ENCODE measurements around the gene TAS2R10. TPM values are rescaled to one million over a fixed set of nuclear protein-coding genes. Genes with fewer than 3 reads are reported as not detected.

TAS2R10 gene
- total RNA-seq, 1 donor from 2014 or later: 0.27 TPM

DNA sequence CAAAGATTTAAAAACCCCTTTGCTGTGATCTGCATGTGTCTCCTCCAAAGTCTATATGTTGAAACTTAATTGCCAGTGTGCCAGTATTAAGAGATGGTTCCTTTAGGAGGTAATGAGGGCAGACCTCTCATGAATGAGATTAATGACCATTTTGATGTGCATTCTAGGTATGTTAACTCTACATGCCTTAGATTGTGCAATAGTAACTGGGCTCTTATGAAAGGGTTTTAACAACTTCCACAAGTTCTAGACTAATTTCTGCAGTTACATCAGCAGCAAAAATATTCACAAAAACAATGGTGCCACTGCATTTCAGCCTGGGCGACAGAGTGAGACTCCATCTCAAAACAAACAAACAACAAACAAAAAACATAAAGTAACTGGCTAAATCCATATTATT is 3.8 kb upstream of the TAS2R10 start:
- Mint-ChIP-seq H3K9me3 (ENCODE audit: unreplicated experiment) (no peaks in the 10 kb centered on the region), H3K4me1 (ENCODE audit: low read depth, unreplicated experiment) (no peaks in the 10 kb centered on the region), H3K27me3 (ENCODE audit: low read depth, unreplicated experiment) (no peaks in the 10 kb centered on the region), H3K4me3 (ENCODE audit: unreplicated experiment) (no peak overlapping the region), H3K27ac (ENCODE audit: unreplicated experiment) (no peak overlapping the region), H3K36me3 (ENCODE audit: low read depth, unreplicated experiment) (no peaks in the 10 kb centered on the region)
- DNase-seq (ENCODE audit: low read depth): peak; percentile 22
- Histone ChIP-seq H2AFZ (ENCODE audit: low read depth, low read length) (no peak overlapping the region), H3K4me1 (ENCODE audit: insufficient read depth, low read length) (no peaks in the 10 kb centered on the region), H3K4me2 (ENCODE audit: low read length) (no peak overlapping the region), H3K9ac (ENCODE audit: low read length) (no peak overlapping the region), H3K79me2 (ENCODE audit: insufficient read depth, low read length) (no peaks in the 10 kb centered on the region), H3K9me3 (ENCODE audit: insufficient read depth, low read depth, low read length) (no peaks in the 10 kb centered on the region), H3K4me3 (ENCODE audit: insufficient read depth, low read depth, low read length) (no peak overlapping the region), H4K20me1 (ENCODE audit: insufficient read depth, low read length) (no peaks in the 10 kb centered on the region), H3K27ac (ENCODE audit: low read depth, low read length) (no peak overlapping the region), H3K36me3 (ENCODE audit: insufficient read depth, low read length) (no peaks in the 10 kb centered on the region), H3K27me3 (ENCODE audit: insufficient read depth, low read length) (no peaks in the 10 kb centered on the region)
- no peak for FAIRE-seq
- TF ChIP-seq CTCF (IDR thresholded peaks at IDR 0.05; ENCODE audit: insufficient read depth, low read depth, low read length): no peak
- TF ChIP-seq EZH2 (IDR thresholded peaks at IDR 0.05; ENCODE audit: insufficient read depth, low read length): no peak

- Mint-ChIP-seq H3K27ac (ENCODE audit: unreplicated experiment) (no peak overlapping the region), H3K27me3 (ENCODE audit: low read depth, unreplicated experiment) (no peaks in the 10 kb centered on the region)
These were observed 1.2 kb downstream of the TAS2R10 start for GRCh38 chr12:10824957-10825356.

More at GRCh38 chr12:10824957-10825356, 1.2 kb downstream of the TAS2R10 start:
- Mint-ChIP-seq H3K9me3 (ENCODE audit: unreplicated experiment) (no peaks in the 10 kb centered on the region), H3K36me3 (ENCODE audit: low read depth, unreplicated experiment) (no peaks in the 10 kb centered on the region), H3K4me3 (ENCODE audit: unreplicated experiment) (no peak overlapping the region), H3K4me1 (ENCODE audit: low read depth, unreplicated experiment) (no peaks in the 10 kb centered on the region)
- no peaks in the 10 kb centered on the region for H3K27me3 ChIP-seq (ENCODE audit: insufficient read depth, low read length)
- no peaks in the 10 kb centered on the region for H4K20me1 ChIP-seq (ENCODE audit: insufficient read depth, low read length)
- H3K4me2 ChIP-seq (ENCODE audit: low read length): no peak overlapping the region
- no peaks in the 10 kb centered on the region for H3K4me1 ChIP-seq (ENCODE audit: insufficient read depth, low read length)
- no peak for TF ChIP-seq CTCF (IDR thresholded peaks at IDR 0.05; ENCODE audit: insufficient read depth, low read depth, low read length)
- no peak for TF ChIP-seq EZH2 (IDR thresholded peaks at IDR 0.05; ENCODE audit: insufficient read depth, low read length)
- H2AFZ ChIP-seq (ENCODE audit: low read depth, low read length): no peak overlapping the region
- H3K27ac ChIP-seq (ENCODE audit: low read depth, low read length): no peak overlapping the region
- no peaks in the 10 kb centered on the region for H3K79me2 ChIP-seq (ENCODE audit: insufficient read depth, low read length)
- no peak overlapping the region for H3K9ac ChIP-seq (ENCODE audit: low read length)
- H3K36me3 ChIP-seq (ENCODE audit: insufficient read depth, low read length): no peaks in the 10 kb centered on the region
- FAIRE-seq (no peak), DNase-seq (ENCODE audit: low read depth) (no peak)
- H3K9me3 ChIP-seq (ENCODE audit: insufficient read depth, low read depth, low read length): no peaks in the 10 kb centered on the region
- H3K4me3 ChIP-seq (ENCODE audit: insufficient read depth, low read depth, low read length): no peak overlapping the region

Measured in astrocyte (in vitro differentiated cells and primary cell).